Caco-2 (cell line): ENCODE results near the gene UBE2E2. TPM values are rescaled to one million over a fixed set of nuclear protein-coding genes. Genes with fewer than 3 reads are reported as not detected.

ENCODE experiments used
- BruUV-seq: library from RNA; stranded (reverse); fragments of 400-500 nt; replicated peaks from 2 replicates; lab custom pipeline; 2021; lab: Mats Ljungman, UMichigan
- CTCF ChIA-PET: fragments of 300-600 bp; sonication (Branson Sonifier 250); formaldehyde crosslinking; loops from one replicate; lab custom pipeline; 2022; ENCODE audit warnings: antibody characterized with exemption; lab: Charles Lee
- POLR2A ChIA-PET: fragments of 300-600 bp; sonication (Branson Sonifier 250); formaldehyde crosslinking; loops from one replicate; lab custom pipeline; 2022; ENCODE audit warnings: antibody characterized with exemption; lab: Charles Lee
- DNase-seq, 2 experiments: peaks; one replicate each; pipeline versions ENCODE4 v3.0.0 to v3.0.0-alpha.2; 2020 to 2022
- H3K27me3 ChIP-seq: replicated peaks from 2 replicates; pipeline ENCODE4 v1.6.0; 2011; ENCODE audit warnings: low read length; ENCODE audit not compliant: control insufficient read depth, insufficient read depth
- H3K36me3 ChIP-seq: 2 replicates; pipeline ENCODE4 v1.5.1; 2011; ENCODE audit warnings: low read length; ENCODE audit not compliant: control insufficient read depth, insufficient read depth
- H3K4me1 ChIP-seq: fragments of 250-450 bp; sonication (Bioruptor Pico); 2 replicates; pipeline ENCODE4 v1.5.1; 2020; ENCODE audit warnings: mild to moderate bottlenecking
- H3K4me3 ChIP-seq: 2 replicates; pipeline ENCODE4 v1.5.1; 2011; ENCODE audit warnings: low read depth, mild to moderate bottlenecking, control low read depth, low read length
- H3K9me3 ChIP-seq: fragments of 250-450 bp; sonication (Bioruptor Pico); 2 replicates; pipeline ENCODE4 v1.5.1; 2020; ENCODE audit warnings: mild to moderate bottlenecking, moderate library complexity
- H3K27ac Mint-ChIP-seq: one replicate; pipeline ENCODE4 v1.8.0; 2022; ENCODE audit warnings: mixed read lengths; ENCODE audit not compliant: unreplicated experiment
- H3K27me3 Mint-ChIP-seq: one replicate; pipeline ENCODE4 v1.8.0; 2022; ENCODE audit warnings: mixed read lengths; ENCODE audit not compliant: insufficient read depth, unreplicated experiment
- H3K36me3 Mint-ChIP-seq: one replicate; pipeline ENCODE4 v1.8.0; 2022; ENCODE audit warnings: mild to moderate bottlenecking, mixed read lengths; ENCODE audit not compliant: insufficient read depth, unreplicated experiment
- H3K4me1 Mint-ChIP-seq: one replicate; pipeline ENCODE4 v1.8.0; 2022; ENCODE audit warnings: low read depth, mixed read lengths; ENCODE audit not compliant: unreplicated experiment
- H3K4me3 Mint-ChIP-seq: one replicate; pipeline ENCODE4 v1.8.0; 2022; ENCODE audit warnings: mild to moderate bottlenecking, moderate library complexity, mixed read lengths; ENCODE audit not compliant: unreplicated experiment
- H3K9me3 Mint-ChIP-seq: one replicate; pipeline ENCODE4 v1.8.0; 2022; ENCODE audit warnings: mixed read lengths; ENCODE audit not compliant: unreplicated experiment
- CTCF ChIP-seq, 2 experiments: fragments of 200-600 bp in 1 of 2; IDR thresholded peaks; 1 replicate in 1 of 2; 2 replicates in 1 of 2; pipeline versions ENCODE4 v1.5.1 to v1.8.0; 2011 to 2022; ENCODE audit warnings: antibody characterized with exemption in 1 of 2, control low read depth in 1 of 2, inconsistent platforms in 1 of 2, low read depth in 1 of 2, low read length in 1 of 2, mild to moderate bottlenecking in 1 of 2, moderate library complexity in 1 of 2; ENCODE audit not compliant: insufficient read depth in 1 of 2, severe bottlenecking in 1 of 2, unreplicated experiment in 1 of 2
- intact Hi-C: fragments of 100-400 bp; cut with micrococcal nuclease; formaldehyde crosslinking; loops from one replicate; pipeline ENCODE4 v1.10.0; 2022; ENCODE audit not compliant: unreplicated experiment
- total RNA-seq: library from RNA; stranded (reverse); gene quantifications from 2 replicates; pipeline ENCODE4 v1.2.3, GENCODE V29; 2022

Gene UBE2E2
- total RNA-seq, 1 experiment from 2014 or later = 83.8 TPM

- POLR2A ChIA-PET = no interaction called here
- DNase-seq = no peak
- no peaks in the 10 kb centered on the region for H3K9me3 ChIP-seq
- CTCF ChIA-PET = no interaction called here
- TF ChIP-seq CTCF (IDR thresholded peaks at IDR 0.05; ENCODE audit: insufficient read depth in 1 of 2, low read depth in 1 of 2, low read length in 1 of 2, severe bottlenecking in 1 of 2, unreplicated experiment in 1 of 2) = no peak
- Mint-ChIP-seq H3K9me3 (no peaks in the 10 kb centered on the region), H3K36me3 (peaks cover 7% of the 10 kb centered on the region), H3K4me1 (no peaks in the 10 kb centered on the region), H3K4me3 (no peak overlapping the region), H3K27me3 (no peaks in the 10 kb centered on the region), H3K27ac (no peak overlapping the region)
- BruUV-seq = no TSS peak
- no peaks in the 10 kb centered on the region for H3K27me3 ChIP-seq
- H3K4me1 ChIP-seq = no peaks in the 10 kb centered on the region
- no peaks in the 10 kb centered on the region for H3K36me3 ChIP-seq
- H3K4me3 ChIP-seq = no peak overlapping the region
- intact Hi-C loops = no loop called here
Observed at GRCh38 chr3:23440416-23441294, 237.5 kb downstream of the UBE2E2 start.

DNA sequence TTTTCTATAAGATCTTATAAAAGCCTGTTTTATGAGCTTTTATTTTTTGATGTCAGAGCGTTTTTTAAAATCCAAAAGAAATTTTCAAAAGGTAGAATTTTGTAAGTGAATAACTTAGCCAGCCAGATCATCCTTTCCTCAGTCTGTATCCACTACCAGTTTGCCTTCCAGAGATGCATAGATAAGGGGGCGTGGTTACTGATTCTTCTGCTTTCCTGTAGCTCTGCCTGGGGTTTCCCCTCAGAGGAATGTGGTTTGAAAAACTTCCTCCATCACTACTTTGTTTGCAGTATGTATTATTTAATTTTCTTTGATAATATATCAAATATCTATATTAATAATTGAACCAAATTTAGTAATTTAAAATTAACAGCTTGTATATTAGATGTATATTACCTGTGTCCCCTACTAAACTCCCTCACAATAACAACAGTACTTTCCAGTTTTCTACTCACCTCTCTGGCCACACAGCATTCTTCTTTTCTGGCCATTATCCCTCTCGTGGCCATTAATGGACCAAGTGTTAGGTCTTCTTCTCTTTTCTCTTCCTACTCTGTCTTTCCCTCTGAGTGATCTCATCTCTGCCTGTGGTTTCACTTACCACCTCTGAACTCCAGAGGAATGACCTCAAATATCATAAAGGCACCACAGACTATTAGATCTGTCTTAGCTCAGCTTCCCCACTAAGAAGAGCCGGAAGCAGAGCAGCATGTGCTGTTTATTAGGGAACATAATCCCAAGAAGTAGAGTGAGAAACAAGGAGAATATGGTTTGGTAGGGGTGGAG, 239.7 kb downstream of the UBE2E2 start:
- Histone ChIP-seq H3K9me3 (no peaks in the 10 kb centered on the region), H3K27me3 (no peaks in the 10 kb centered on the region), H3K4me3 (no peak overlapping the region), H3K36me3 (no peaks in the 10 kb centered on the region), H3K4me1 (peaks cover 8% of the 10 kb centered on the region)
- ChIA-PET CTCF (no interaction called here), POLR2A (no interaction called here)
- no peak overlapping the region for H3K4me3 Mint-ChIP-seq
- no peaks in the 10 kb centered on the region for H3K9me3 Mint-ChIP-seq
- H3K27ac Mint-ChIP-seq = no peak overlapping the region
- peaks cover 10% of the 10 kb centered on the region for H3K4me1 Mint-ChIP-seq
- peaks cover 7% of the 10 kb centered on the region for H3K36me3 Mint-ChIP-seq
- DNase-seq = no peak
- no peaks in the 10 kb centered on the region for H3K27me3 Mint-ChIP-seq
- intact Hi-C loops = no loop called here
- no peak for TF ChIP-seq CTCF (IDR thresholded peaks at IDR 0.05; ENCODE audit: insufficient read depth in 1 of 2, low read depth in 1 of 2, low read length in 1 of 2, severe bottlenecking in 1 of 2, unreplicated experiment in 1 of 2)
- BruUV-seq = no TSS peak

DNA sequence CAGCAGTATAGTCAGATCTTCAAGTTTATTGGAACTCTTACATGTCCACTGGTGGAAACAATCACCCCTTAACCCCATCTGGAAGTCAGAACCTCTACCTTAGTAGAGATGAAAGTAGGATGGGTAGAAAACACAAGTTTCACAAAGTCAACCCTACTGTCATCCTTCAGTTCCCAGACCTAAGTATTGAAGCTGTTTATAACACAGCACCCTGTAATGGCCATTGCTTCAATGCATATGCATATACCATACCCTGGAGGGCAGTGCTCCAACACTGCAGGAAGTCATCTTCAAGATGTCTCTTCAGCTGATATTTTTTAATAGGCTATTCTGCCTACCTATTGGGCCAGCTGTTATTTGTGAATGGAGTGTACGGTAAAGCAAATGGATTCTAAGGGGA, 241.3 kb downstream of the UBE2E2 start:
- Mint-ChIP-seq H3K27ac (no peak overlapping the region), H3K9me3 (no peaks in the 10 kb centered on the region), H3K4me3 (no peak overlapping the region), H3K4me1 (peaks cover 10% of the 10 kb centered on the region), H3K36me3 (peaks cover 7% of the 10 kb centered on the region), H3K27me3 (no peaks in the 10 kb centered on the region)
- no peak for TF ChIP-seq CTCF (IDR thresholded peaks at IDR 0.05; ENCODE audit: insufficient read depth in 1 of 2, low read depth in 1 of 2, low read length in 1 of 2, severe bottlenecking in 1 of 2, unreplicated experiment in 1 of 2)
- Histone ChIP-seq H3K9me3 (no peaks in the 10 kb centered on the region), H3K4me1 (peaks cover 19% of the 10 kb centered on the region), H3K27me3 (no peaks in the 10 kb centered on the region), H3K4me3 (no peak overlapping the region), H3K36me3 (no peaks in the 10 kb centered on the region)
- intact Hi-C loops = no loop called here
- no TSS peak for BruUV-seq
- CTCF ChIA-PET = no interaction called here
- POLR2A ChIA-PET = no interaction called here
- no peak for DNase-seq
